GM23248 (cell line): ENCODE results near the gene CIT.

Source experiments
- EZH2 ChIP-seq: fragments of 200-600 bp; sonication (generic); IDR thresholded peaks from 2 replicates; pipeline ENCODE4 v1.6.1; 2018; ENCODE audit warnings: antibody characterized with exemption, mild to moderate bottlenecking; ENCODE audit not compliant: insufficient read depth, poor library complexity, severe bottlenecking
- EZH2phosphoT487 ChIP-seq: fragments of 200-600 bp; sonication (generic); IDR thresholded peaks from 2 replicates; pipeline ENCODE4 v1.6.1; 2018; ENCODE audit warnings: antibody characterized with exemption, moderate library complexity, mild to moderate bottlenecking, low read depth; ENCODE audit not compliant: insufficient read depth

GRCh38 chr12:119681111-119681510, 196.0 kb downstream of the CIT start:
- TF ChIP-seq EZH2phosphoT487, result no peak
- TF ChIP-seq EZH2, result no peak
